Naive B cell (primary cell): ENCODE data around the gene EVI5. TPM values are rescaled to one million over a fixed set of nuclear protein-coding genes. Genes with fewer than 3 reads are reported as not detected.
"Not testable (repeated sequence)": the region's sequence is repeated elsewhere in the genome, so short reads cannot be mapped to it uniquely, and the experiment has no call there.

ENCODE experiments used
- ATAC-seq, 2 donors: fragments of 150-1000 bp; cut with Tn5 transposase; 2 replicates each; pipeline ENCODE4 v1.10.0; 2021; ENCODE audit warnings: low read depth in 2 of 2, mild to moderate bottlenecking in 2 of 2, moderate library complexity in 2 of 2
- DNase-seq: peaks from one replicate; pipeline ENCODE4 v3.0.0; 2022
- H3K27ac Mint-ChIP-seq, 6 donors: one replicate each; pipeline ENCODE4 v1.8.0; 2020 to 2022; ENCODE audit warnings: mild to moderate bottlenecking in 6 of 6, mixed read lengths in 6 of 6, moderate library complexity in 5 of 6, inconsistent platforms in 2 of 6
- H3K27me3 Mint-ChIP-seq, 3 donors: one replicate each; pipeline ENCODE4 v1.8.0; 2021 to 2022; ENCODE audit warnings: mixed read lengths in 3 of 3, mild to moderate bottlenecking in 1 of 3
- H3K36me3 Mint-ChIP-seq, 2 donors: one replicate each; pipeline ENCODE4 v1.8.0; 2020 to 2022; ENCODE audit warnings: mixed read lengths in 2 of 2, inconsistent platforms in 1 of 2, mild to moderate bottlenecking in 1 of 2
- H3K4me1 Mint-ChIP-seq, 3 donors: one replicate each; pipeline ENCODE4 v1.8.0; 2020 to 2022; ENCODE audit warnings: mixed read lengths in 3 of 3, inconsistent platforms in 1 of 3, mild to moderate bottlenecking in 1 of 3, moderate library complexity in 1 of 3
- H3K4me3 Mint-ChIP-seq, 8 donors: one replicate each; pipeline ENCODE4 v1.8.0; 2020 to 2022; ENCODE audit warnings: mild to moderate bottlenecking in 8 of 8, mixed read lengths in 8 of 8, moderate library complexity in 8 of 8, inconsistent platforms in 2 of 8
- H3K9me3 Mint-ChIP-seq, 7 donors: one replicate each; pipeline ENCODE4 v1.8.0; 2020 to 2022; ENCODE audit warnings: mixed read lengths in 7 of 7, mild to moderate bottlenecking in 5 of 7, inconsistent platforms in 2 of 7, moderate library complexity in 1 of 7
- polyA plus RNA-seq, 6 donors: library from polyadenylated mRNA; unstranded; fragments of 300-500 nt; fragmentation: Illumina TruSeq; gene quantifications; one replicate each; pipeline ENCODE4 v1.2.3, GENCODE V29; 2021; ENCODE audit warnings: low read depth in 6 of 6

The EVI5 gene
- polyA plus RNA-seq, 6 donors from 2014 or later, result 3.3 to 11.6 (median 9.0) TPM

DNA sequence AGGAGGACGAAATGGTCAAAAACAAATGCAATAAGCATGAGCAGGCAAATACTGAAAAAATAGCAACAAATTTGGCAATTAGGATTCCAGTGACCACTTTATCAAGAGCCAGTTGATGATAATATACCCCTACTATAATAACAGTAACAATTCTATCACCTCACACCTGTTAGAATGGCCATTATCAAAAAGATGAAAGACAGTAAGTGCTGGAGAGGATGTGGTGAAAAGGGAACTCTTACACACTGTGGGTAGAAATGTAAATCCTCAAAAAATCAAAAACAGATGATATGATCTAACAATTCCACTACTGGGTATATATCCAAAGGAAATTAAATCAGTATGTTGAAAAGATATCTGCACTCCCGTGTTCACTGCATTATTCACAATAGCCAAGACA lies 183.9 kb downstream of the EVI5 start:
- no peaks in the 10 kb centered on the region for H3K4me1 Mint-ChIP-seq
- peak overlapping the region in 1 of 6 donors; percentile 18 for H3K27ac Mint-ChIP-seq
- H3K9me3 Mint-ChIP-seq, result no peaks in the 10 kb centered on the region
- no peak overlapping the region for H3K4me3 Mint-ChIP-seq
- peaks cover 7 to 17% of the 10 kb centered on the region in 2 donors for H3K36me3 Mint-ChIP-seq
- no peaks in the 10 kb centered on the region for H3K27me3 Mint-ChIP-seq
- ATAC-seq, result no peak
- no peak for DNase-seq

- no peak for ATAC-seq
- peaks cover 0 to 2% (median 0%) of the 10 kb centered on the region in 7 donors for H3K9me3 Mint-ChIP-seq
Measured at GRCh38 chr1:92599184-92599583, 185.7 kb downstream of the EVI5 start.

DNA sequence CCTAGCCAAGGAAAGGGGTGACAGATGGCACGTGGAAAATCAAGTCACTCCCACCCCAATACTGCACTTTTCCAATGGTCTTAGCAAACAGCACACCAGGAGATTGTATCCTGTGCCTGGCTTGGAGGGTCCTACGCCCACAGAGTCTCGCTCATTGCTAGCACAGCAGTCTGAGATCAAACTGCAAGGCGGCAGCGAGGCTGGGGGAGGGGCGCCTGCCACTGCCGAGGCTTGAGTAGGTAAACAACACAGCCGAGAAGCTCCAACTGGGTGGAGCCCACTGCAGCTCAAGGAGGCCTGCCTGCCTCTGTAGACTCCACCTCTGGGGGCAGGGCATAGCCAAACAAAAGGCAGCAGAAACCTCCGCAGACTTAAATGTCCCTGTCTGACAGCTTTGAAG lies 195.5 kb downstream of the EVI5 start:
- H3K4me3 Mint-ChIP-seq, DNase-seq, H3K27ac Mint-ChIP-seq, H3K27me3 Mint-ChIP-seq, H3K4me1 Mint-ChIP-seq, H3K9me3 Mint-ChIP-seq, ATAC-seq: not testable (repeated sequence)
- H3K36me3 Mint-ChIP-seq, result peaks cover 15 to 16% of the 10 kb centered on the region in 2 donors

More at GRCh38 chr1:92599184-92599583, 185.7 kb downstream of the EVI5 start:
- no peak for DNase-seq
- Mint-ChIP-seq H3K4me3 (no peak overlapping the region), H3K36me3 (peaks cover 7 to 17% of the 10 kb centered on the region in 2 donors), H3K4me1 (no peaks in the 10 kb centered on the region), H3K27ac (no peak overlapping the region), H3K27me3 (no peaks in the 10 kb centered on the region)

GRCh38 chr1:92587445-92587844 lies 197.5 kb downstream of the EVI5 start:
- no peak overlapping the region for H3K27ac Mint-ChIP-seq
- H3K4me3 Mint-ChIP-seq, result no peak overlapping the region
- H3K27me3 Mint-ChIP-seq, result no peaks in the 10 kb centered on the region
- peaks cover 16 to 18% of the 10 kb centered on the region in 2 donors for H3K36me3 Mint-ChIP-seq
- DNase-seq (no peak), ATAC-seq (no peak)
- no peaks in the 10 kb centered on the region for H3K4me1 Mint-ChIP-seq
- H3K9me3 Mint-ChIP-seq, result peaks cover 0 to 8% (median 6%) of the 10 kb centered on the region in 7 donors

DNA sequence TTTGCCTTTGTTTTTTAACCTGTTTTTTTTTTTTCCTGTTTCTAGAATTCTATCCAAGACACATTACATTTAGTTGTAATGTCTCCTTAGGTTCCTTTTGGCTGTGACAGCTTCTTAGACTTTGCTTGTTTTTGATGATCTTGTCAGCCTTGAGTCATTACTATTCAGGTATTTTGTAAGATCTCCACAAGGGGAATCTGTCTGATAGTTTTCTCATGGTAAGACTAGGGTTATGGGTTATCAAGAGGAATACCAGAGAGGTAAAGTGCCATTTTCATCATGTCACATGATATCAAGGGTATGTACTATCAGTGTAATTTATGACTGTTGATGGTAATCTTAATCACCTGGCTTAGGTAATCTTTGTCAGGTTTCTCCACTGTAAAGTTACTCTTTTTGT lies 199.1 kb downstream of the EVI5 start:
- peaks cover 0 to 7% (median 5%) of the 10 kb centered on the region in 7 donors for H3K9me3 Mint-ChIP-seq
- DNase-seq, result no peak
- H3K27me3 Mint-ChIP-seq, result no peaks in the 10 kb centered on the region
- H3K4me1 Mint-ChIP-seq, result no peaks in the 10 kb centered on the region
- no peak overlapping the region for H3K27ac Mint-ChIP-seq
- peaks cover 25 to 30% of the 10 kb centered on the region in 2 donors for H3K36me3 Mint-ChIP-seq
- no peak for ATAC-seq
- H3K4me3 Mint-ChIP-seq, result no peak overlapping the region

- not testable (repeated sequence) for H3K4me1 Mint-ChIP-seq, H3K4me3 Mint-ChIP-seq, ATAC-seq, H3K27me3 Mint-ChIP-seq, H3K9me3 Mint-ChIP-seq, DNase-seq, H3K27ac Mint-ChIP-seq
- H3K36me3 Mint-ChIP-seq, result peaks cover 16 to 22% of the 10 kb centered on the region in 2 donors
Measured at GRCh38 chr1:92584810-92585209, 200.1 kb downstream of the EVI5 start.

DNA sequence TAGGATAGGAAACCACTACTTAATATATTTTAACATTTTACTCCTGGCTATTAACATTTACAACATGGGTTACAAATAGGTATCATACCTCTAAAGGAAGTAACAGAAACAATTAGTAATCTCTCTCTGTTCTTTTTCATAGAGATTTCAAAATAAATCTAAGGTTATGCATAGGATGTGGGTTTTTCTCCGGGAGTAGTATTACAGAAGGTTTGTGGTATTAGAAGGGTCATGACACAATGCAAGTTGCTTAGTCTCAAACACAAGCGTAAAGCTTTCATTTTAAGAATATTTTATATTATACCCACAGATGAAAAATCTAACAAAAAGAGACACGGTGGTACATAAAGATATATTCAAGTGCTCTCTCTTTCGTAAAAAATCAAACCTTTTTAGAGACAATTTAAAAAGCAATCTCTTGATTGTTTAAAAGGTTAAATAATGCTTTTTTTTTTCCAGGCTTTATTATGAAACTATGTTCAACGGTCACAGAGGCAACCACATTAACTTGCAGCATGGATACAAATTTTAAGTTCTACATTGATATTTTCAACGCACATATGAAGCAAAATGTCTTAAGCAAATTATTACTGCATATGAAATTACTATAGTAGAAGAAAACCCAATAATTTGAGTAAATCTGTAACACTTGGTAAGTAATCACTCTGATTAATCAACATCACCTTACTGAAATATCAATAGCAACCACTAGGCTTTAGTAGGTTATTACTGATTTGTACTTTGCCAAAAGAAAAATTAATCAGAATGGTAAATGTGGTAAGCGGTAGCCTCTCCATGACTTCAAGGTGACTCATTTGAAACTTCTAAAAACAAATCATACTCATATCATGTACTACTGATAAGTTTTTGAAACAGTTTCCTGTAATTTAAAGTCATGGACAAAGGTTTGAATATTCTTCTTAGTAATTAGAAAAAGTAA lies 200.8 kb downstream of the EVI5 start:
- Mint-ChIP-seq H3K27ac (no peak overlapping the region), H3K9me3 (peaks cover 0 to 3% (median 0%) of the 10 kb centered on the region in 7 donors), H3K27me3 (no peaks in the 10 kb centered on the region), H3K4me3 (no peak overlapping the region), H3K36me3 (peaks cover 15 to 21% of the 10 kb centered on the region in 2 donors), H3K4me1 (no peaks in the 10 kb centered on the region)
- ATAC-seq (no peak), DNase-seq (no peak)

DNA sequence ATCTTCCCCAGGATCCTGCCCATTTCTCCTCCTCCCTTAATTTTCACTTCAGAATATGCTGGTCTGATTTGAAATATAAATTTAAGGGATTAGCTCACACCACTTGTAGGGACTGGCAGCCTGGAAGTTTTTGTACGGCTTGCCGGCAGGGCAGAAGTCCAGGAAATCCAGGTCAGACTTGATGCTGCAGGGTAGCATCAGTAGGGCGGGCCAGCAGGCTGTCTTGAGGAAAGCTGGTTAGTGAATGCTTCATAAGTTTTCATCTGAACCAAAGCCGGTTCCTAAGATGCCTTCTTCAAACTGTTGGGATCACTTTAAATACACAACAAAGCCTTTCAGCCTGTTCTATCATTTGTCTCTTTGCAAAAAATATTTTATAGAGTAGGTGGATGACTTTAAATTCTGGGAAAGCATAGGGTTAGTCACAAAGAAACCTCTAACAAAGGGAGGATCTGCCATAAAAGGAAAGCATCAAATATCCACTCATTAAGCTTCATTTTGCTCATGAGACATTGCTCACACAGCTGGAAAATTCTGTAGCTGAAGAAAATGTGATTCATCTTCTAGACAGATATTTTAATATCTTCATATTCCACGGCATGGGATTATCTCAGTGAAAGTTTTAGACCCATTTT lies 207.5 kb downstream of the EVI5 start:
- H3K4me3 Mint-ChIP-seq, result no peak overlapping the region
- DNase-seq (no peak), ATAC-seq (no peak)
- H3K27ac Mint-ChIP-seq, result no peak overlapping the region
- H3K9me3 Mint-ChIP-seq, result no peaks in the 10 kb centered on the region
- peaks cover 11 to 12% of the 10 kb centered on the region in 2 donors for H3K36me3 Mint-ChIP-seq
- no peaks in the 10 kb centered on the region for H3K27me3 Mint-ChIP-seq
- H3K4me1 Mint-ChIP-seq, result no peaks in the 10 kb centered on the region

DNA sequence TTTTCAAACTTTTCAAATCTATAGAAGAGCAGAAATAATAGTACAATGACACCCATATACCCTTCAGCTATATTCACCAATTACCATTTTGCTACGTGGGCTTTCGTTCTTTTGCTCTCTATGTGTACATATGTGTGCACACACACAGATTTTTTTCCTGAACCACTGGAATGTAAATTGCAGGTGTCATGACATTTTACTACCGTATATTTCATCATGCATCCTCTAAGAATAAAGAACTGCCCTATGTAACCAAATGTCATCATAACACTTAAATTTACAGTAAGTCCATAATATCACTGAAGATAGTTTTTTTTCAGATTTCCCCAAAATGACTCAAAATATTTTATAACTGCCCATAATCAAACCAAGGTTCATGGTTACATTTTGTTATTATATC lies 209.8 kb downstream of the EVI5 start:
- no peaks in the 10 kb centered on the region for H3K9me3 Mint-ChIP-seq
- no peaks in the 10 kb centered on the region for H3K27me3 Mint-ChIP-seq
- no peaks in the 10 kb centered on the region for H3K4me1 Mint-ChIP-seq
- ATAC-seq (no peak), DNase-seq (no peak)
- no peak overlapping the region for H3K4me3 Mint-ChIP-seq
- peaks cover 0 to 5% of the 10 kb centered on the region in 2 donors for H3K36me3 Mint-ChIP-seq
- H3K27ac Mint-ChIP-seq, result no peak overlapping the region

- Mint-ChIP-seq H3K36me3 (peaks cover 0 to 10% of the 10 kb centered on the region in 2 donors), H3K4me3 (no peak overlapping the region), H3K9me3 (no peaks in the 10 kb centered on the region), H3K27me3 (no peaks in the 10 kb centered on the region), H3K27ac (peak overlapping the region in 1 of 6 donors; percentile 18), H3K4me1 (no peaks in the 10 kb centered on the region)
- ATAC-seq (no peak), DNase-seq (no peak)
Measured at GRCh38 chr1:92572520-92572919, 212.4 kb downstream of the EVI5 start.

GRCh38 chr1:92571578-92571977 lies 213.3 kb downstream of the EVI5 start:
- DNase-seq (no peak), ATAC-seq (no peak)
- Mint-ChIP-seq H3K27ac (no peak overlapping the region), H3K27me3 (no peaks in the 10 kb centered on the region), H3K36me3 (peaks cover 0 to 10% of the 10 kb centered on the region in 2 donors), H3K4me1 (no peaks in the 10 kb centered on the region), H3K4me3 (no peak overlapping the region), H3K9me3 (no peaks in the 10 kb centered on the region)

DNA sequence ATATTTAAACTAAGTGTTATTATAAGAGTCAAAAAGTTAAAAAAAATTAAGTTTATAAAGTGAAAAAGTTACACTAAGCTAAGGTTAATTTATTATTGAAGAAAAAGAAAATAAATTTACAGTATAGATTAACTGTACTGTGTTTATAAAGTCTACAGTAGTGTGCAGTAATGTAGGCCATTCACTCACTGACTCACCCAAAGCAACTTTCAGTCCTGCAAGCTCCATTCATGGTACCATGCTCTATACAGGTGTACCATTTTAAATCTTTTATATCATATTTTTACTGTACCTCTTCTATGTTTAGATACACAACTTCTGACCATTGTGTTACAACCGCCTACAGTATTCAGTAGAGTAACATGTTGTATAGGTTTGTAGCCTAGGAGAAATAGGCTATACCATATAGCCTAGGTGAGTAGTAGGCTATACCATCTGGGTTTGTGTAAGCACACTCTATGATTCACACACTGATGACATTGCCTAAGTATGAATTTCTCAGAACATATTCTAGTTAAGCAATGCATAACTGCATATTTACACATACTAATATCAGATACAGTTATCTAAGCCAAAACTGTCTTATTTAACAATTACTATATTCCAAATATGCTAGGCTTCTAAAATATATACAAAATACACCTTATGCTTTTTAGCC lies 217.6 kb downstream of the EVI5 start:
- ATAC-seq (no peak), DNase-seq (no peak)
- Mint-ChIP-seq H3K36me3 (peaks cover 0 to 6% of the 10 kb centered on the region in 2 donors), H3K27me3 (no peaks in the 10 kb centered on the region), H3K4me3 (no peak overlapping the region), H3K27ac (no peak overlapping the region), H3K4me1 (peaks cover 0 to 5% (median 0%) of the 10 kb centered on the region in 3 donors), H3K9me3 (no peaks in the 10 kb centered on the region)

DNA sequence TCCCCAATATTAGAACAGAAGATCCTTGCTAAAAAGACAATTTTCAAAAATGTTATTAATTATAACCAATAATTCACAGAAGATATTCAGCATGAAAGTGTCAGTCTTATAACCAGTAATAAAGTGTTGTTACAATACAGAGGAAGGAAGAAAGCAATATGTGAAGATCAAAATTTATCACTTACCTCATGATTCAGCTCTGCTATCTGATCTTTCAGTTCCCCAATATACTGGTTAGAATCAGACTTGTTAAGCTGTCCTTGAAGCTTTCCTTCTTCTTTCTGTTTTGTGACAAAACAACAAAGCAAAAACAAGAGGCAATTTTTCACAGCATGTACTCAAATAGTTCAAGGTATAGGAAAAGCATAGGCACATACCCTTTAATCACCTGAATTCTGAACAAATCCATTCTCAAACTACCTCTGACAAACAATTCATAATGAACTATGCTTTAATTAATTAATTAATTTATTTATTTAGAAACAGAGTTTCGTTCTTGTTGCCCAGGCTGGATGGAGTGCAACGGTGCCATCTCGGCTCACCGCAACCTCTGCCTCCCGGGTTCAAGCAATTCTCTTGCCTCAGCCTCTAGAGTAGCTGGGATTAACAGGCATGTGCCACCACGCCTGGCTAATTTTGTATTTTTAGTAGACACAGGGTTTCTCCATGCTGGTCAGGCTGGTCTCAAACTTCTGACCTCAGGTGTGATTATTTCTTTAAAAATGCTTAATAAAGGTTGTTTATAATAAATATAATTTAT lies 221.3 kb downstream of the EVI5 start:
- Mint-ChIP-seq H3K4me1 (peaks cover 0 to 5% (median 0%) of the 10 kb centered on the region in 3 donors), H3K27ac (peak overlapping the region in 1 of 6 donors; percentile 24)
- peak; percentile 65 to 75 for ATAC-seq

More for the DNA sequence above, 221.3 kb downstream of the EVI5 start:
- H3K4me3 Mint-ChIP-seq, result no peak overlapping the region
- H3K36me3 Mint-ChIP-seq, result peaks cover 3 to 5% of the 10 kb centered on the region in 2 donors
- no peaks in the 10 kb centered on the region for H3K27me3 Mint-ChIP-seq
- DNase-seq, result peak; percentile 12
- no peaks in the 10 kb centered on the region for H3K9me3 Mint-ChIP-seq
